PC-3 (cell line): ENCODE results near the gene DNAJC3. TPM values are rescaled to one million over a fixed set of nuclear protein-coding genes. Genes with fewer than 3 reads are reported as not detected.
A peak's percentile ranks its signal among the peaks of the same experiment; 100 is the strongest.

ENCODE experiments used
- ATAC-seq: fragments of 200-7000 bp; cut with Tn5 transposase; 2 replicates; pipeline ENCODE4 v1.9.1; 2020; ENCODE audit warnings: mild to moderate bottlenecking, moderate library complexity
- BruUV-seq: library from RNA; stranded (reverse); fragments of 400-500 nt; replicated peaks from 2 replicates; lab custom pipeline; 2021; lab: Mats Ljungman, UMichigan
- CTCF ChIA-PET: fragments of 300-600 bp; sonication (Branson Sonifier 250); formaldehyde crosslinking; loops from one replicate; lab custom pipeline; 2022; ENCODE audit warnings: antibody characterized with exemption; lab: Charles Lee
- POLR2A ChIA-PET: fragments of 300-600 bp; sonication (Branson Sonifier 250); formaldehyde crosslinking; loops from one replicate; lab custom pipeline; 2022; ENCODE audit warnings: antibody characterized with exemption; ENCODE audit not compliant: unreplicated experiment; lab: Charles Lee
- DNase-seq: peaks from one replicate; pipeline ENCODE4 v3.0.0-alpha.2; 2015
- H2AFZ ChIP-seq: fragments of 300-600 bp; sonication (generic); 2 replicates; pipeline ENCODE4 v1.6.0; 2016; ENCODE audit warnings: antibody characterized with exemption, low read length
- H3F3A ChIP-seq: fragments of 300-600 bp; sonication (generic); one replicate; pipeline ENCODE4 v1.6.0; 2017; ENCODE audit warnings: antibody characterized with exemption, low read length, control low read depth, mild to moderate bottlenecking; ENCODE audit not compliant: unreplicated experiment
- H3K27ac ChIP-seq: fragments of 300-600 bp; sonication (generic); 2 replicates; pipeline ENCODE4 v1.5.1; 2016; ENCODE audit warnings: mild to moderate bottlenecking, low read length
- H3K27me3 ChIP-seq: fragments of 300-600 bp; sonication (generic); 2 replicates; pipeline ENCODE4 v1.6.1; 2016; ENCODE audit warnings: low read length, mixed read lengths
- H3K36me3 ChIP-seq: fragments of 300-600 bp; sonication (generic); 2 replicates; pipeline ENCODE4 v1.6.1; 2016; ENCODE audit warnings: low read depth, mixed run types, low read length, mixed read lengths
- H3K4me1 ChIP-seq: fragments of 300-600 bp; sonication (generic); 2 replicates; pipeline ENCODE4 v1.5.1; 2016; ENCODE audit warnings: low read length; ENCODE audit not compliant: insufficient read depth
- H3K4me2 ChIP-seq: fragments of 300-600 bp; sonication (generic); 2 replicates; pipeline ENCODE4 v1.6.0; 2016; ENCODE audit warnings: low read length
- H3K4me3 ChIP-seq: fragments of 300-600 bp; sonication (generic); 2 replicates; pipeline ENCODE4 v1.5.1; 2016; ENCODE audit warnings: mild to moderate bottlenecking, low read length, mixed read lengths
- H3K79me2 ChIP-seq: fragments of 300-600 bp; sonication (generic); 2 replicates; pipeline ENCODE4 v1.6.1; 2017; ENCODE audit warnings: low read length, mixed read lengths
- H3K9ac ChIP-seq: fragments of 300-600 bp; sonication (generic); 2 replicates; pipeline ENCODE4 v1.6.0; 2016; ENCODE audit warnings: mild to moderate bottlenecking, low read length
- H3K9me2 ChIP-seq: fragments of 300-600 bp; sonication (generic); replicated peaks from 2 replicates; pipeline ENCODE4 v1.6.1; 2016; ENCODE audit warnings: mixed run types, low read length, mixed read lengths
- H3K9me3 ChIP-seq: fragments of 300-600 bp; sonication (generic); 2 replicates; pipeline ENCODE4 v1.6.1; 2016; ENCODE audit warnings: low read length, mixed read lengths
- H4K20me1 ChIP-seq: fragments of 300-600 bp; sonication (generic); 2 replicates; pipeline ENCODE4 v1.6.1; 2016; ENCODE audit warnings: low read length, mixed read lengths
- EZH2 ChIP-seq: fragments of 300-600 bp; sonication (generic); IDR thresholded peaks from one replicate; pipeline ENCODE4 v1.6.1; 2017; ENCODE audit warnings: antibody characterized with exemption, mild to moderate bottlenecking, low read length; ENCODE audit not compliant: unreplicated experiment
- EZH2phosphoT487 ChIP-seq: fragments of 300-600 bp; sonication (generic); IDR thresholded peaks from 2 replicates; pipeline ENCODE4 v1.6.1; 2018; ENCODE audit warnings: mild to moderate bottlenecking, antibody characterized with exemption, low read length, borderline replicate concordance
- intact Hi-C: fragments of 100-400 bp; cut with micrococcal nuclease; formaldehyde crosslinking; loops from 2 replicates; pipeline ENCODE4 v1.9.0; 2023
- total RNA-seq: library from RNA; depleted of rRNA; stranded (reverse); fragments of >200 nt; gene quantifications from 2 replicates; pipeline ENCODE4 v1.2.3, GENCODE V29; 2014
- TF ChIP-seq, protein P1 (sequence below): fragments of 300-600 bp; sonication (generic); conservative IDR thresholded peaks from 2 replicates; pipeline ENCODE4 v1.5.1; 2017; ENCODE audit warnings: antibody characterized with exemption, low read depth, mild to moderate bottlenecking, low read length

DNAJC3 gene
- total RNA-seq, 1 experiment from 2014 or later = 20.5 TPM

DNA sequence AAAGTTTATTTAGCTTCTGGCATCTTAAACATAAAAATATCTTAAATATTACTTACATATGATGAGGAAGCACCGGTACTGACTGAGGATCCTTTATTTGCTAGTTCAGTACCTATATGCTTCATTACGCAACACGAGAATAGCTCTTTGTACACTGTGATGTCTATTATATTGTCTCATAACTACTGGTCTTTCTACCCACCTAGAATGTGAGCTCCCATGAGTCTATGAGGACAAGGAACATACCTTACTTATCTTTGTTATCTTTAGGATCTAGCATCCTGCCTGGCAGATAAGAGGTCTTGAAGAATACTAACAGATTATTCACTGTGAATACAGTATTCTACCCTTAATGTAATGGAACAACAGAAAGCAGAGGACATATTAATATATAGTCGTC is 124.9 kb downstream of the DNAJC3 start:
- TF ChIP-seq, protein P1, sequence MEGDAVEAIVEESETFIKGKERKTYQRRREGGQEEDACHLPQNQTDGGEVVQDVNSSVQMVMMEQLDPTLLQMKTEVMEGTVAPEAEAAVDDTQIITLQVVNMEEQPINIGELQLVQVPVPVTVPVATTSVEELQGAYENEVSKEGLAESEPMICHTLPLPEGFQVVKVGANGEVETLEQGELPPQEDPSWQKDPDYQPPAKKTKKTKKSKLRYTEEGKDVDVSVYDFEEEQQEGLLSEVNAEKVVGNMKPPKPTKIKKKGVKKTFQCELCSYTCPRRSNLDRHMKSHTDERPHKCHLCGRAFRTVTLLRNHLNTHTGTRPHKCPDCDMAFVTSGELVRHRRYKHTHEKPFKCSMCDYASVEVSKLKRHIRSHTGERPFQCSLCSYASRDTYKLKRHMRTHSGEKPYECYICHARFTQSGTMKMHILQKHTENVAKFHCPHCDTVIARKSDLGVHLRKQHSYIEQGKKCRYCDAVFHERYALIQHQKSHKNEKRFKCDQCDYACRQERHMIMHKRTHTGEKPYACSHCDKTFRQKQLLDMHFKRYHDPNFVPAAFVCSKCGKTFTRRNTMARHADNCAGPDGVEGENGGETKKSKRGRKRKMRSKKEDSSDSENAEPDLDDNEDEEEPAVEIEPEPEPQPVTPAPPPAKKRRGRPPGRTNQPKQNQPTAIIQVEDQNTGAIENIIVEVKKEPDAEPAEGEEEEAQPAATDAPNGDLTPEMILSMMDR = no peak
- TF ChIP-seq EZH2phosphoT487 (no peak), EZH2 (no peak)
- H3K9me2 ChIP-seq = no peaks in the 10 kb centered on the region
- H3K9me3 ChIP-seq = 0 out of 2 replicates have a peak, but pooled peaks cover 4% of the 10 kb centered on the region
- intact Hi-C loops = no loop called here
- H3K27me3 ChIP-seq = no peaks in the 10 kb centered on the region
- H3K27ac ChIP-seq = no peak overlapping the region
- H4K20me1 ChIP-seq = no peaks in the 10 kb centered on the region
- H2AFZ ChIP-seq = no peak overlapping the region
- ChIA-PET POLR2A (no interaction called here), CTCF (interaction anchor here (0.5 kb wide), 1 partner anchor 32 kb away, joined by 3 read pairs; no protein-coding TSS in a partner anchor)
- H3K4me1 ChIP-seq = no peaks in the 10 kb centered on the region
- no peak overlapping the region for H3K9ac ChIP-seq
- H3F3A ChIP-seq = no peaks in the 10 kb centered on the region
- ATAC-seq (no peak), DNase-seq (no peak)
- no TSS peak for BruUV-seq
- no peaks in the 10 kb centered on the region for H3K36me3 ChIP-seq
- no peak overlapping the region for H3K4me2 ChIP-seq
- H3K79me2 ChIP-seq = no peaks in the 10 kb centered on the region
- no peak overlapping the region for H3K4me3 ChIP-seq

DNA sequence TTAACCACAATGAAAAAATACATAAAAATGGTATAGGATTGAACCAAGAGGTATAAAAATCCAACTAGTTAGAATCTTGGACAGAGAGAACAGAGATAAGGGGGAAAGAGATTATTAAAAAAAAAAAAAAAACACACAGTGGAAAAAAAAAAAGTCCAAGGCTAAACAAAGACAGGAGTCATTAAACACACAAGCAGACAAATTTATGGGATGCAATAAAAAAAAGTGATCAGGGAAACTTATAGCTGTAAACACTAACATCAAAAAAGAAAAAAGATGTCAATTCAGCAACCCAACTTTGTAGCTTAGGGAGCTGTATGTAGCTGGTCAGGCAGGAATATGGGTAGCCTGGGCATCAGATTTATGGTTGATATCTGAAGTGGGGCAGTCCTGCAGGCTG is 129.0 kb downstream of the DNAJC3 start:
- ATAC-seq (peak; percentile 51), DNase-seq (no peak)
- no peaks in the 10 kb centered on the region for H3K36me3 ChIP-seq
- H3K9me3 ChIP-seq = 0 out of 2 replicates have a peak, but pooled peaks cover 4% of the 10 kb centered on the region
- H2AFZ ChIP-seq = no peak overlapping the region
- intact Hi-C loops = no loop called here
- no peaks in the 10 kb centered on the region for H3F3A ChIP-seq
- no peaks in the 10 kb centered on the region for H3K9me2 ChIP-seq
- no peak overlapping the region for H3K9ac ChIP-seq
- H3K27me3 ChIP-seq = no peaks in the 10 kb centered on the region
- no peaks in the 10 kb centered on the region for H3K79me2 ChIP-seq
- no peak overlapping the region for H3K27ac ChIP-seq
- BruUV-seq = no TSS peak
- CTCF ChIA-PET = interaction anchor here (0.7 kb wide), 1 partner anchor 39 kb away, joined by 9 read pairs; no protein-coding TSS in a partner anchor
- TF ChIP-seq, protein P1 = no peak
- TF ChIP-seq EZH2 (no peak), EZH2phosphoT487 (no peak)
- H4K20me1 ChIP-seq = no peaks in the 10 kb centered on the region
- POLR2A ChIA-PET = no interaction called here
- H3K4me1 ChIP-seq = no peaks in the 10 kb centered on the region
- H3K4me3 ChIP-seq = no peak overlapping the region
- no peak overlapping the region for H3K4me2 ChIP-seq

DNA sequence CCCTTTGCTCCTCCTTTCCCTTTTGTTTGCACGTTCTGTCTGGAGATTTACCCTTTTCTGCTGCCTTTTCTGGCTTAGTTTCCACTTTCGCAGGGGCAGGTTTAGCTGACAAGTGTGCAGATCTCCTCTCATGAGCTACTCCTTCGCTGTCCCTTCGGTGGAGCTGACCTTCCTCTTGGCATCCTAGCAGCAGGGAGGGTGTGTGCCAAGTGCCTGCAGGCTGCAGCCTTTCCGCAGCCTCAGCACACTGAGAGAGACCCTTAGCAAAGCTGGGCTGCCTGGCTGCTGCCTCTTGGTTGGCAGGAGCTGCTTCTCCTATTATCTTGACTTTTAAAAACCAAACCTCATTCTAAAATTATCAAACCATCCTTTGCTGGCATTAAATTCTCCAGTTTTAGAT is 132.5 kb downstream of the DNAJC3 start:
- DNase-seq (no peak), ATAC-seq (no peak)
- ChIA-PET CTCF (no interaction called here), POLR2A (no interaction called here)
- no peak overlapping the region for H3K27ac ChIP-seq
- no peak overlapping the region for H3K9ac ChIP-seq
- no peaks in the 10 kb centered on the region for H3F3A ChIP-seq
- 0 out of 2 replicates have a peak, but pooled peaks cover 4% of the 10 kb centered on the region for H3K9me3 ChIP-seq
- no peak overlapping the region for H3K4me2 ChIP-seq
- no peaks in the 10 kb centered on the region for H3K4me1 ChIP-seq
- no peaks in the 10 kb centered on the region for H3K9me2 ChIP-seq
- no peaks in the 10 kb centered on the region for H3K79me2 ChIP-seq
- H3K36me3 ChIP-seq = peaks cover 5% of the 10 kb centered on the region; the same call in 1 of the 2 replicates
- intact Hi-C loops = no loop called here
- H3K4me3 ChIP-seq = no peak overlapping the region
- no TSS peak for BruUV-seq
- no peaks in the 10 kb centered on the region for H4K20me1 ChIP-seq
- TF ChIP-seq EZH2phosphoT487 (no peak), EZH2 (no peak)
- no peak overlapping the region for H2AFZ ChIP-seq
- H3K27me3 ChIP-seq = no peaks in the 10 kb centered on the region
